ENCODE results near the gene RNF14. TPM values are rescaled to one million over a fixed set of nuclear protein-coding genes. Genes with fewer than 3 reads are reported as not detected.

Gene RNF14
- total RNA-seq, 1 donor from 2014 or later, result 60.8 TPM

GRCh38 chr5:141923448-141924313 lies 45.2 kb upstream of the RNF14 start, which contains the start of gene DELE1:
Gene DELE1 (plus strand): TSS chr5:141923871. CDS start chr5:141923942, 71 bp downstream.
- no peaks in the 10 kb centered on the region for H3K9me3 Mint-ChIP-seq (ENCODE audit: unreplicated experiment)
- no peaks in the 10 kb centered on the region for H3K36me3 Mint-ChIP-seq (ENCODE audit: unreplicated experiment)
- peak; percentile 94 for DNase-seq
- H3K4me1 Mint-ChIP-seq (ENCODE audit: low read depth, unreplicated experiment), result peaks cover 2% of the 10 kb centered on the region
- TF ChIP-seq, protein P1, sequence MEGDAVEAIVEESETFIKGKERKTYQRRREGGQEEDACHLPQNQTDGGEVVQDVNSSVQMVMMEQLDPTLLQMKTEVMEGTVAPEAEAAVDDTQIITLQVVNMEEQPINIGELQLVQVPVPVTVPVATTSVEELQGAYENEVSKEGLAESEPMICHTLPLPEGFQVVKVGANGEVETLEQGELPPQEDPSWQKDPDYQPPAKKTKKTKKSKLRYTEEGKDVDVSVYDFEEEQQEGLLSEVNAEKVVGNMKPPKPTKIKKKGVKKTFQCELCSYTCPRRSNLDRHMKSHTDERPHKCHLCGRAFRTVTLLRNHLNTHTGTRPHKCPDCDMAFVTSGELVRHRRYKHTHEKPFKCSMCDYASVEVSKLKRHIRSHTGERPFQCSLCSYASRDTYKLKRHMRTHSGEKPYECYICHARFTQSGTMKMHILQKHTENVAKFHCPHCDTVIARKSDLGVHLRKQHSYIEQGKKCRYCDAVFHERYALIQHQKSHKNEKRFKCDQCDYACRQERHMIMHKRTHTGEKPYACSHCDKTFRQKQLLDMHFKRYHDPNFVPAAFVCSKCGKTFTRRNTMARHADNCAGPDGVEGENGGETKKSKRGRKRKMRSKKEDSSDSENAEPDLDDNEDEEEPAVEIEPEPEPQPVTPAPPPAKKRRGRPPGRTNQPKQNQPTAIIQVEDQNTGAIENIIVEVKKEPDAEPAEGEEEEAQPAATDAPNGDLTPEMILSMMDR (IDR thresholded peaks at IDR 0.05; ENCODE audit: partially characterized antibody, unreplicated experiment), result no peak
- H3K27me3 Mint-ChIP-seq (ENCODE audit: unreplicated experiment), result peaks cover 5% of the 10 kb centered on the region
- peak within 1 kb of the TSS; percentile 95 for H3K4me3 Mint-ChIP-seq (ENCODE audit: unreplicated experiment)
- peak within 1 kb of the TSS; percentile 79 for H3K27ac Mint-ChIP-seq (ENCODE audit: unreplicated experiment)

- H3K4me1 Mint-ChIP-seq (ENCODE audit: low read depth, unreplicated experiment), result peaks cover 2% of the 10 kb centered on the region
- DNase-seq, result no peak
- no peak overlapping the region for H3K4me3 Mint-ChIP-seq (ENCODE audit: unreplicated experiment)
- H3K9me3 Mint-ChIP-seq (ENCODE audit: unreplicated experiment), result peaks cover 5% of the 10 kb centered on the region
- H3K27ac Mint-ChIP-seq (ENCODE audit: unreplicated experiment), result no peak overlapping the region
- peaks cover 2% of the 10 kb centered on the region for H3K27me3 Mint-ChIP-seq (ENCODE audit: unreplicated experiment)
- H3K36me3 Mint-ChIP-seq (ENCODE audit: unreplicated experiment), result no peaks in the 10 kb centered on the region
- TF ChIP-seq, protein P1 (IDR thresholded peaks at IDR 0.05; ENCODE audit: partially characterized antibody, unreplicated experiment), result no peak
Observed at GRCh38 chr5:141926434-141926833, 42.5 kb upstream of the RNF14 start.

DNA sequence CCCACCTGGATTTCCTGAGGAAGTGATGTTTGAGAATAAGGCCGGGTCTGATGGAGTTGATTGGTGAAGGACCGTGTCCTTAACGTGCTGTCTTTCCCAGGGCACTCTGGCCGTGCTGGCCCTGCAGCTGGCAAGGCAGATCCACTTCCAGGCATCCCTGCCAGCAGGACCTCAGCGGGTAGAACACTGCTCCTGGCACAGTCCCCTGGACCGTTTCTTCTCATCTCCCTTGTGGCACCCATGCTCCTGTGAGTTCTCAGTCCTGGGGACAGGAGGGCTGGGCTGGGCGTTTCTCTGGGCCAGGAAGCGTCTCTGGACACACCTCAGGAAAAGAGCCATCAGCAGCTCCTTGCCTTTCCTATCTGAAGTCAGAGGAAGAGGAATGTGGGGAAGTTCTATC lies 40.9 kb upstream of the RNF14 start:
- peaks cover 2% of the 10 kb centered on the region for H3K27me3 Mint-ChIP-seq (ENCODE audit: unreplicated experiment)
- no peak overlapping the region for H3K27ac Mint-ChIP-seq (ENCODE audit: unreplicated experiment)
- peaks cover 2% of the 10 kb centered on the region for H3K4me1 Mint-ChIP-seq (ENCODE audit: low read depth, unreplicated experiment)
- peaks cover 5% of the 10 kb centered on the region for H3K9me3 Mint-ChIP-seq (ENCODE audit: unreplicated experiment)
- DNase-seq, result no peak
- no peak overlapping the region for H3K4me3 Mint-ChIP-seq (ENCODE audit: unreplicated experiment)
- TF ChIP-seq, protein P1 (IDR thresholded peaks at IDR 0.05; ENCODE audit: partially characterized antibody, unreplicated experiment), result no peak
- no peaks in the 10 kb centered on the region for H3K36me3 Mint-ChIP-seq (ENCODE audit: unreplicated experiment)

DNA sequence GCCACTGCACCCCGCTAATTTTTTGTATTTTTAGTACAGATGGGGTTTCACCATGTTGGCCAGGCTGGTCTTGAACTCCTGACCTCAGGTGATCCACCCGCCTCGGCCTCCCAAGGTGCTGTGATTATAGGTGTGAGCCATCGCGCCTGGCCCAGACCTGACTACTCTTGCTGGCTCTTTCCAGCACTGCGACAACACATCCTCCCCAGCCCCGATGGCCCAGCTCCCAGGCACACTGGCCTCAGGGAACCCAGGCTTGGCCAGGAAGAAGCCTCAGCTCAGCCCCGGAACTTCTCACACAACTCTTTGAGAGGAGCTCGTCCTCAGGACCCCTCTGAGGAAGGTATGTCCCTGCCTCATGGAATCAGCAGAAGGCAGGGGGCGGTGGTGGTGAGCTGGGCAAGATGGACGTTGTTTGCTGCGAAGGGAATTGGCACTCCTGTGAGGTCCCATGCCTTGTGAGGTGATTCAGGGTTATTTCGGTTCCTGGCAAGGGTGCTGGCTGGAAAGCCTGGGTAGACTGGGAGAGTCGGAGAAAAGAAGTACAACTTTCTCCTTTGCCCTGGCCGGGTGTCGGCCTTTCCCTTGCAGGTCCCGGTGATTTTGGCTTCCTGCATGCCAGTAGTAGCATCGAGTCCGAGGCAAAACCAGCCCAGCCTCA lies 39.4 kb upstream of the RNF14 start:
- no peaks in the 10 kb centered on the region for H3K4me1 Mint-ChIP-seq (ENCODE audit: low read depth, unreplicated experiment)
- no peak overlapping the region for H3K4me3 Mint-ChIP-seq (ENCODE audit: unreplicated experiment)
- H3K9me3 Mint-ChIP-seq (ENCODE audit: unreplicated experiment), result peaks cover 5% of the 10 kb centered on the region
- H3K27ac Mint-ChIP-seq (ENCODE audit: unreplicated experiment), result no peak overlapping the region
- H3K27me3 Mint-ChIP-seq (ENCODE audit: unreplicated experiment), result peaks cover 2% of the 10 kb centered on the region
- H3K36me3 Mint-ChIP-seq (ENCODE audit: unreplicated experiment), result no peaks in the 10 kb centered on the region
- DNase-seq, result no peak
- TF ChIP-seq, protein P1 (IDR thresholded peaks at IDR 0.05; ENCODE audit: partially characterized antibody, unreplicated experiment), result no peak

- no peaks in the 10 kb centered on the region for H3K36me3 Mint-ChIP-seq (ENCODE audit: unreplicated experiment)
- H3K27me3 Mint-ChIP-seq (ENCODE audit: unreplicated experiment), result peaks cover 3% of the 10 kb centered on the region
- DNase-seq, result no peak
- H3K27ac Mint-ChIP-seq (ENCODE audit: unreplicated experiment), result no peak overlapping the region
- peaks cover 5% of the 10 kb centered on the region for H3K9me3 Mint-ChIP-seq (ENCODE audit: unreplicated experiment)
- H3K4me3 Mint-ChIP-seq (ENCODE audit: unreplicated experiment), result no peak overlapping the region
- TF ChIP-seq, protein P1 (IDR thresholded peaks at IDR 0.05; ENCODE audit: partially characterized antibody, unreplicated experiment), result no peak
- H3K4me1 Mint-ChIP-seq (ENCODE audit: low read depth, unreplicated experiment), result no peaks in the 10 kb centered on the region
Observed at GRCh38 chr5:141931694-141932093, 37.2 kb upstream of the RNF14 start.
